AG09309 (cell line): ENCODE results near the gene STIP1.

Experiments used
- DNase-seq: peaks from one replicate; pipeline ENCODE4 v3.0.0-alpha.2; 2010; ENCODE audit warnings: low read depth
- H3K4me3 ChIP-seq: 2 replicates; pipeline ENCODE4 v1.5.1; 2011; ENCODE audit warnings: mild to moderate bottlenecking, low read depth, low read length, moderate library complexity; ENCODE audit not compliant: control insufficient read depth
- TF ChIP-seq, protein P1 (sequence below): IDR thresholded peaks from 2 replicates; pipeline ENCODE4 v1.5.1; 2011; ENCODE audit warnings: mild to moderate bottlenecking, low read depth, low read length, inconsistent platforms; ENCODE audit not compliant: insufficient read depth, control insufficient read depth; ENCODE audit errors: missing control alignments

The STIP1 gene

DNA sequence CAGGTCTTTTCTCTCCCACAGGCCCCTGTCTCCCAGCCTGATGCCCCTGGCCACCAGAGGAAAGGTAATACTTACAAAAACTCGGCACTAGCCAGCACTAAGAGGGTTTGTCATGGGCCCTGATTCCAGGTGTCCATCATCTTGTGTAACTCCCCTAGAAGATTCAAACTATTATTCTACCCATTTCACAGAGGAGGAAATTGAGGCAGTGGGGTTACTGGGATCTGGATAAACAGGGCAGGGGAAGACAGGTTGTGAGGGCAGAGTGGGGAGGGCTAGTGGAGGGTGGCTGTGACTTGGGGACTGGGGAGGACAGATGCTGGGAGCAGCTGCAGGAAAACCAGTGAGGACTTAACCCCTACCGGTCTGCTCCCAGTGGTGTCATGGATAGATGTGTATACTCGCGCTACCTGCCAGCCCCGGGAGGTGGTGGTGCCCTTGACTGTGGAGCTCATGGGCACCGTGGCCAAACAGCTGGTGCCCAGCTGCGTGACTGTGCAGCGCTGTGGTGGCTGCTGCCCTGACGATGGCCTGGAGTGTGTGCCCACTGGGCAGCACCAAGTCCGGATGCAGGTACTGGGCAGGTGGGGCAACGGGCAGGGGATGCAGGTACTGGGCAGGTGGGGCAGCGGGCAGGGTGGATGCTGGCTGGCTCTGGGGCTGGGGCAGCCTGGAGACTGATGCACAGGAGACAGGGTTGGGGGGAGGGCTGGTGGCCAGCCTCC is 49.6 kb downstream of the STIP1 start:
- H3K4me3 ChIP-seq: peak overlapping the region; percentile 67
- TF ChIP-seq, protein P1, sequence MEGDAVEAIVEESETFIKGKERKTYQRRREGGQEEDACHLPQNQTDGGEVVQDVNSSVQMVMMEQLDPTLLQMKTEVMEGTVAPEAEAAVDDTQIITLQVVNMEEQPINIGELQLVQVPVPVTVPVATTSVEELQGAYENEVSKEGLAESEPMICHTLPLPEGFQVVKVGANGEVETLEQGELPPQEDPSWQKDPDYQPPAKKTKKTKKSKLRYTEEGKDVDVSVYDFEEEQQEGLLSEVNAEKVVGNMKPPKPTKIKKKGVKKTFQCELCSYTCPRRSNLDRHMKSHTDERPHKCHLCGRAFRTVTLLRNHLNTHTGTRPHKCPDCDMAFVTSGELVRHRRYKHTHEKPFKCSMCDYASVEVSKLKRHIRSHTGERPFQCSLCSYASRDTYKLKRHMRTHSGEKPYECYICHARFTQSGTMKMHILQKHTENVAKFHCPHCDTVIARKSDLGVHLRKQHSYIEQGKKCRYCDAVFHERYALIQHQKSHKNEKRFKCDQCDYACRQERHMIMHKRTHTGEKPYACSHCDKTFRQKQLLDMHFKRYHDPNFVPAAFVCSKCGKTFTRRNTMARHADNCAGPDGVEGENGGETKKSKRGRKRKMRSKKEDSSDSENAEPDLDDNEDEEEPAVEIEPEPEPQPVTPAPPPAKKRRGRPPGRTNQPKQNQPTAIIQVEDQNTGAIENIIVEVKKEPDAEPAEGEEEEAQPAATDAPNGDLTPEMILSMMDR: no peak
- DNase-seq: no peak

DNA sequence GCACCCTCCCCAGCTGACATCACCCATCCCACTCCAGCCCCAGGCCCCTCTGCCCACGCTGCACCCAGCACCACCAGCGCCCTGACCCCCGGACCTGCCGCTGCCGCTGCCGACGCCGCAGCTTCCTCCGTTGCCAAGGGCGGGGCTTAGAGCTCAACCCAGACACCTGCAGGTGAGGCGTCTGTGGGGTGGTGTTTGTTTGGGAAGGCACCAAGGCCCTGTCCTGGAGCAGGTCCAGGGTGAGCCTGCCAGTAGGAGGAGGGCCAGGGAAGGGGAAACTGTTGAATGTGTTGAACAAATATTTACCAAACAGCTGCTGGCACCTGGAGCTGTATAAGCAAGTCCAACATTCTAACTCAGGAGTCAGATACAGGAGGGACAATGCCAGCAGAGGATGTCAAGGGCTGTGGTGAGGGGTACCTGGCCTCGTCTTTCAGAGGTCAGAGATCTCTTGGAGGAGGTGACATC is 51.5 kb downstream of the STIP1 start:
- no peak overlapping the region for H3K4me3 ChIP-seq
- DNase-seq: no peak
- TF ChIP-seq, protein P1: no peak

DNA sequence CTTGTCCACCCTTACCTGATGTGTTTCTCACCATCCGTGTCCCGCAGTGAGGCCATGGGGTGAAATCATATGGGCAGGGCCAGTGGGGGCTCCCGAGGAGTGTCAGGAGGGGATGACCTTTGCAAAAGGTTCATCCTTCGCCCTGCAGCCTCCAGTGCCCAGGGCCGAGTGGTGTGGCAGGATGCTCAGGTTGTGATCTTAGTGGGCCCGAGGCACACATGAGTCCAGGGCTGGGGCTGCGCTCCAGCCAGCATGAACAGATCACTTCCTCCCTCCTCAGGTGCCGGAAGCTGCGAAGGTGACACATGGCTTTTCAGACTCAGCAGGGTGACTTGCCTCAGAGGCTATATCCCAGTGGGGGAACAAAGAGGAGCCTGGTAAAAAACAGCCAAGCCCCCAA is 52.1 kb downstream of the STIP1 start:
- TF ChIP-seq, protein P1: no peak
- no peak for DNase-seq
- H3K4me3 ChIP-seq: no peak overlapping the region

DNA sequence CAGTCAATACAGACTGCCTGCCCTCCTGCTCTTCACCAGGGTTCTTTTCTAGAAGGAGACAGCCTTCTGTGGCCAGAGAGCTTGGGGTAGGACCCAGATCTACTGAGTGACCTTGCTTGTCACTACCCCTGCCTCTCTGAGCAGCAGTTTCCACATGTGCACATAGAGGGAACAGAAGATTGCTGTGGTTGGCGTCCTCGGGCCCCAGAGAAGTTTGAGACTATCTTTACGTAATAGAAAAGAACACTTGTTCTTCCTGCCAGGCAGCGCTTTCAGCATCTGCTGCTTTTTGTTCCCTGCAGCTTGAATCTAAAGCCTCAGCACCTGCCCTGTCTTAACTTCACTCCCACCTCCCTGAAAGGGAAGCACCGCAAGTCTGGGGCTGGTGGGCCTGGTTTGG is 53.0 kb downstream of the STIP1 start:
- no peak for DNase-seq
- no peak overlapping the region for H3K4me3 ChIP-seq
- TF ChIP-seq, protein P1: no peak

DNA sequence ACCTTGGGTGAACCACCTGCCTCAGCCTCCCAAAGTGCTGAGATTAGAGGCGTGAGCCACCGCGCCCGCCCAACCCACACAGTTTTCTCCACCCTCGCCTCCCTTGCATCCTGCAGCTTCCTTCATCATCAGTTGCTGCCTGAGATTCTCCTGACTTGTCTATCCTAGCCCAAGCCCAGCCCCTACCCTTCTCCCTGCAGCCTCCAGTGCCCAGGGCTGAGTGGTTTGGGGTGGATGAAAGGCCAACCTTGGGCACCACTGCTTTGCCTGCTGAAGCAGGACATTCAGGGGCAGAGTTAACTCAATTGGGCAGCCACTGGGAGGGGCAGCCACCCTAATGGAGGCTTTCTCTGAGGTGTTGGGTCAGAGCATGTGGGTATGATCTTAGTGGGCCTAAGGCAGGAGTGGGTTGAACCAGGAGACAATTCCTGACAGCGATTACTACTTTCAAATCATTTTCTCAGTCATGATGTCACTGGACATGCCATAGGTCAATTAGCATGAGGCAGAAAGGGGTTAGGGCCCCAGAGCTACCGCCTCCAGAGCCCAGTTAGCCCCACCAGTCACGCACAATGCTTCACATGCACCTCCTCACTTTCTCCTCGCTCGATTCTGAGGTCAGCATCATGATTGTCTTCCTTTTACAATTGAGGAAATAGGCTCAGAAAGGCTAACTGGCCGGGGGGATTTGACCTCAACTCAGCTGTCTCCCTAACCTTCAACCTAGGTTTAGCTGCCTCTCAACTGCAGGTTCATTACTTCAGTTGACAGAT is 53.9 kb downstream of the STIP1 start:
- TF ChIP-seq, protein P1: no peak
- peak overlapping the region; percentile 75 for H3K4me3 ChIP-seq
- no peak for DNase-seq

DNA sequence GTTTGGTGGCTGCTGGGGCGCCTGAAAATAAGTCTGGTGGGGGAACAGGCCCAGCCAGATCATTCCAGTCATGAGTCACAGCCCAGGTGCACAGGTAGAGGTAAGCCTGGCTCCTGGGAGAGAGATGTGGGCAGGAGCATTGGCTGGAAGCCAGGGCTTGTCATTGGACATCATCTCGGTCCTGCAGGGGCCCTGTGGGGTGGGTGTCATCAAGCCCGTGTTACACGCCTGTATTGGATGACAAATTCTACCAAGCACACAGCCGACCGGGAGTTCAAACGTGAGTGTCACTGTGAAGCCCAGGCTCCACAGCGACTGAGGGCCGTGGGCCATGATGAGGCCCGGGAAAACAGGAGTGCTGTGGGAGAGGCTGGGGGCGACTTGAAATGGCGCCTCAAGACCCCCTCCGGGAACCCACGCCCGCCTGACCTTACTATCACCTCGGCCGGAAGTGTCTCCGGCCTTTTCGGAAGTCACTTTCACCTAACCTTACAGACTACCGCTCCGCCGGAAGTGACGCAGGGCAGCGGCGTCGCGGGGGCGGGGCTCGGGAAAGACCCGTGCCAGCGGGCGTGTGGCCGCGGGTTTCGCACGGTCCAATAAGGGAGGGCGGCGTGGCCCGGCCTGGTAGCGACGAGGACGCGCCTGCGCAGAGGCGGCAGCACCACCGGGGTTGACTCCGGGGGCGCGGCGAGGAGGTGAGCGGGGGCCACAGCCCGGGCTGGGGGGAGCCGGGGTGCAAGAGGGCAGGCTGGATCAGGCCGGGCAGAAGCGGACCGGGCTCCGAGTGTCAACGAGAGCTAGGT is 54.7 kb downstream of the STIP1 start, which contains the start of gene FKBP2:
FKBP2 (plus strand) TSS at position 661 of the 806 bp plus-strand sequence. CDS start 1,293 bp downstream, outside the sequence.
- peak; percentile 85 for DNase-seq
- TF ChIP-seq, protein P1: no peak
- peak within 1 kb of the TSS; percentile 84 for H3K4me3 ChIP-seq
